Esophagus squamous epithelium (tissue), 5 donors: ENCODE measurements around the gene PTPN14. TPM values are rescaled to one million over a fixed set of nuclear protein-coding genes. Genes with fewer than 3 reads are reported as not detected.
"Not testable (repeated sequence)": the region's sequence is repeated elsewhere in the genome, so short reads cannot be mapped to it uniquely, and the experiment has no call there.

Source experiments
- DNase-seq: peaks from one replicate; lab custom pipeline; 2025; lab: John Stamatoyannopoulos, UW
- H3K27ac ChIP-seq, 4 donors: fragments of 200-600 bp; sonication (generic); one replicate each; pipeline ENCODE4 v1.5.1; 2016 to 2019; ENCODE audit warnings: mild to moderate bottlenecking in 1 of 4
- H3K27me3 ChIP-seq, 4 donors: fragments of 200-600 bp; sonication (generic); 1 replicate in 3 of 4; 2 replicates in 1 of 4; pipeline versions ENCODE4 v1.5.1 to v1.6.0; 2017 to 2021; ENCODE audit warnings: antibody characterized with exemption in 1 of 4
- H3K36me3 ChIP-seq, 3 donors: fragments of 200-600 bp; sonication (generic); one replicate each; pipeline ENCODE4 v1.5.1; 2016 to 2019
- H3K4me1 ChIP-seq, 3 donors: fragments of 200-600 bp; sonication (generic); one replicate each; pipeline ENCODE4 v1.5.1; 2017 to 2019
- H3K4me3 ChIP-seq, 4 donors: fragments of 200-600 bp; sonication (generic); 1 replicate in 3 of 4; 2 replicates in 1 of 4; pipeline ENCODE4 v1.5.1; 2016 to 2019; ENCODE audit warnings: mild to moderate bottlenecking in 2 of 4, moderate library complexity in 1 of 4
- H3K9me3 ChIP-seq, 3 donors: fragments of 200-600 bp; sonication (generic); one replicate each; pipeline ENCODE4 v1.5.1; 2016 to 2019
- CTCF ChIP-seq, 6 experiments: fragments of 450-650 bp in 4 of 6; fragments of 200-600 bp in 2 of 6; sonication (generic) in 2 of 6; IDR thresholded peaks; one replicate each; pipeline ENCODE4 v1.5.1; 2016 to 2019; ENCODE audit warnings: antibody characterized with exemption in 6 of 6, mild to moderate bottlenecking in 4 of 6, moderate library complexity in 4 of 6
- POLR2A ChIP-seq, 4 donors: fragments of 450-650 bp; IDR thresholded peaks; one replicate each; pipeline ENCODE4 v1.6.1; 2017; ENCODE audit warnings: antibody characterized with exemption in 4 of 4, mild to moderate bottlenecking in 4 of 4, moderate library complexity in 3 of 4
- WGBS, 2 donors: methylation state at CpG; one replicate each; pipeline ENCODE4 v1.1.5; 2018; 5-methylcytosine and 5-hydroxymethylcytosine counted together
- intact Hi-C: fragments of 100-400 bp; cut with DNase I; formaldehyde crosslinking; loops from one replicate; pipeline ENCODE4 v1.15.0; 2022
- total RNA-seq, 4 donors: library from RNA; depleted of rRNA; stranded (reverse); fragments of >200 nt; gene quantifications; one replicate each; pipeline ENCODE4 v1.1.0, GENCODE V29; 2016
- donor health status: DM: yes; HTN: yes; CAD: no.

The PTPN14 gene
- total RNA-seq, 4 donors from 2014 or later = 14.4 to 28.8 (median 15.7) TPM

GRCh38 chr1:214397497-214397896 is 153.9 kb downstream of the PTPN14 start:
- 52 to 60% methylated on average over 2 of the region's 2 CpGs for WGBS, 2 donors
- DNase-seq = no peak
- Histone ChIP-seq H3K36me3 (peaks cover 0 to 94% (median 8%) of the 10 kb centered on the region in 3 donors), H3K27me3 (no peaks in the 10 kb centered on the region), H3K9me3 (no peaks in the 10 kb centered on the region), H3K4me1 (no peaks in the 10 kb centered on the region), H3K27ac (no peak overlapping the region), H3K4me3 (no peak overlapping the region)
- intact Hi-C loops = no loop called here
- TF ChIP-seq POLR2A (IDR thresholded peaks at IDR 0.05) (no peak), CTCF (IDR thresholded peaks at IDR 0.05) (no peak)

DNA sequence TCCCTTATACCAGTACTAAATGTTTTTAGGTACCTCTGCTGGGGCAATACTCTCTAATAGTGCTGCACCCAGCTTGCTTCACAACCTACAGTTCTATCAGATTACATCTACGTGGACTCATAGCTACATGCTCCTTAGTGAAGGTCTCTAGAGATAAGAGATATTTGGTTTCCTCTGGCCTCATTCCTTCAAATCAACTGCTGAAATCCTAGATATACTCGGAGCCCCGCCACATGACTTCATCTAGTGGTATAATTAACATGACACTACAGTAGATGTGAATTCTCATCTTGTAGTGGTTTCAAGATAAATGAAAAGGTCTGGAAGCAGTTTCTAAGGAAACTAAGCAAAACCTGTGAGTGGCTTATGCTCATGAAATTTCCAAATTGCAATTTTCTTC is 155.1 kb downstream of the PTPN14 start:
- WGBS, 2 donors = 90 to 95% methylated on average over 3 of the region's 3 CpGs
- intact Hi-C loops = no loop called here

GRCh38 chr1:214394569-214394968 is 156.8 kb downstream of the PTPN14 start:
- WGBS, 2 donors = 71 to 86% methylated on average over 2 to 5 of the region's 5 CpGs
- not testable (repeated sequence) for H3K27me3 ChIP-seq

More for the DNA sequence above, 155.1 kb downstream of the PTPN14 start:
- no peak for DNase-seq
- no peaks in the 10 kb centered on the region for H3K27me3 ChIP-seq
- no peaks in the 10 kb centered on the region for H3K4me1 ChIP-seq
- peaks cover 0 to 94% (median 8%) of the 10 kb centered on the region in 3 donors for H3K36me3 ChIP-seq
- H3K27ac ChIP-seq = no peak overlapping the region
- TF ChIP-seq POLR2A (IDR thresholded peaks at IDR 0.05) (no peak), CTCF (IDR thresholded peaks at IDR 0.05) (no peak)
- H3K4me3 ChIP-seq = no peak overlapping the region
- H3K9me3 ChIP-seq = no peaks in the 10 kb centered on the region

DNA sequence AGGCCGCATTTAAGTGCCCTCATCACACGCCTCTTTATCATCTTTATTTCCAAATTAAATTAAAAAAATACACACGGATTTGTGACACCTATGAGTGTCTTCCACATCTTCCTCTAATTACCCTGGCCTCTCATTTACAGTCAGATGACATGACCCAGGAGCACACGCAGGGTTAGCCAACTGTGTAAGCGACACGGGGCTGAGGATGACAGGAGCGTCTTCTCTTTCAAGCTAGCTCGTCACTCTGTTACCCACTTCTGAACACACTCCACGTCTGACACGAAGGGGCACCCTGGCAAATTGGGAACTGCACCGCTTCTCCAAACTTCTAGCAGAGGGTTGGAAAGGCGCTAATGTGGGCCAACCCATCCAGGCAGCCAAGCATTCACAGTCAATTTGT is 158.3 kb downstream of the PTPN14 start:
- intact Hi-C loops = no loop called here
- WGBS, 2 donors = 83 to 89% methylated on average over 11 of the region's 12 CpGs
- DNase-seq = no peak
- Histone ChIP-seq H3K4me1 (no peaks in the 10 kb centered on the region), H3K4me3 (no peak overlapping the region), H3K9me3 (no peaks in the 10 kb centered on the region), H3K27ac (no peak overlapping the region), H3K27me3 (no peaks in the 10 kb centered on the region), H3K36me3 (peaks cover 0 to 74% (median 8%) of the 10 kb centered on the region in 3 donors)
- TF ChIP-seq CTCF (IDR thresholded peaks at IDR 0.05) (no peak), POLR2A (IDR thresholded peaks at IDR 0.05) (no peak)

More at GRCh38 chr1:214394569-214394968, 156.8 kb downstream of the PTPN14 start:
- peaks cover 0 to 87% (median 8%) of the 10 kb centered on the region in 3 donors for H3K36me3 ChIP-seq
- H3K4me3 ChIP-seq, H3K27ac ChIP-seq, H3K4me1 ChIP-seq, DNase-seq, intact Hi-C loops, H3K9me3 ChIP-seq: not testable (repeated sequence)

GRCh38 chr1:214391873-214392645 is 159.3 kb downstream of the PTPN14 start:
- no peak for DNase-seq
- H3K27me3 ChIP-seq = no peaks in the 10 kb centered on the region
- intact Hi-C loops = no loop called here
- H3K27ac ChIP-seq = no peak overlapping the region
- H3K9me3 ChIP-seq = no peaks in the 10 kb centered on the region
- H3K36me3 ChIP-seq = peaks cover 0 to 73% (median 8%) of the 10 kb centered on the region in 3 donors
- no peaks in the 10 kb centered on the region for H3K4me1 ChIP-seq
- WGBS, 2 donors = 85 to 87% methylated on average over 12 of the region's 12 CpGs
- TF ChIP-seq POLR2A (IDR thresholded peaks at IDR 0.05) (no peak), CTCF (IDR thresholded peaks at IDR 0.05) (no peak)
- H3K4me3 ChIP-seq = no peak overlapping the region
